Measurements from ENCODE around the gene GCLC.

DNA sequence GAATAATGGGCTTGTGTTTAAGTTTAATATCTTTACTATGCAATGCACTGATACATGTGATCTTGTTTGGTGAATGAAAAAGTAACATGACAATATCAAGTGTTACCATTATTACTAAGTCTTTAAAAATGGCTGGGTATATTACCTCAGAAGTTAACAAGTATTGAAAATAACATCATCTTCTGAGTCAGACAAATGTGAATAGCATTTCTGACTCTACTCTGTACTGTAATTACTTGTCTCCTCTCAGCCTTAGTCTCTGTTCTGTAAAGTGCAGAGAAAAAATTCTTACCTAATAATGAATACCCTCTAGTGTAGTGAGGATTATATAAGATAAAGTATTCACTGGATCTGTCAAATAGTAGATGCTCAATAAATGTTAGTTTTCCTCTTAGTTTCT is 47.0 kb upstream of the GCLC start:
- no peak for TF ChIP-seq POLR2AphosphoS5 (IDR thresholded peaks at IDR 0.05)
- TF ChIP-seq, protein P1, sequence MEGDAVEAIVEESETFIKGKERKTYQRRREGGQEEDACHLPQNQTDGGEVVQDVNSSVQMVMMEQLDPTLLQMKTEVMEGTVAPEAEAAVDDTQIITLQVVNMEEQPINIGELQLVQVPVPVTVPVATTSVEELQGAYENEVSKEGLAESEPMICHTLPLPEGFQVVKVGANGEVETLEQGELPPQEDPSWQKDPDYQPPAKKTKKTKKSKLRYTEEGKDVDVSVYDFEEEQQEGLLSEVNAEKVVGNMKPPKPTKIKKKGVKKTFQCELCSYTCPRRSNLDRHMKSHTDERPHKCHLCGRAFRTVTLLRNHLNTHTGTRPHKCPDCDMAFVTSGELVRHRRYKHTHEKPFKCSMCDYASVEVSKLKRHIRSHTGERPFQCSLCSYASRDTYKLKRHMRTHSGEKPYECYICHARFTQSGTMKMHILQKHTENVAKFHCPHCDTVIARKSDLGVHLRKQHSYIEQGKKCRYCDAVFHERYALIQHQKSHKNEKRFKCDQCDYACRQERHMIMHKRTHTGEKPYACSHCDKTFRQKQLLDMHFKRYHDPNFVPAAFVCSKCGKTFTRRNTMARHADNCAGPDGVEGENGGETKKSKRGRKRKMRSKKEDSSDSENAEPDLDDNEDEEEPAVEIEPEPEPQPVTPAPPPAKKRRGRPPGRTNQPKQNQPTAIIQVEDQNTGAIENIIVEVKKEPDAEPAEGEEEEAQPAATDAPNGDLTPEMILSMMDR (IDR thresholded peaks at IDR 0.05), result no peak
